Measurements from ENCODE around the gene ATP11A.

ATP11A gene

DNA sequence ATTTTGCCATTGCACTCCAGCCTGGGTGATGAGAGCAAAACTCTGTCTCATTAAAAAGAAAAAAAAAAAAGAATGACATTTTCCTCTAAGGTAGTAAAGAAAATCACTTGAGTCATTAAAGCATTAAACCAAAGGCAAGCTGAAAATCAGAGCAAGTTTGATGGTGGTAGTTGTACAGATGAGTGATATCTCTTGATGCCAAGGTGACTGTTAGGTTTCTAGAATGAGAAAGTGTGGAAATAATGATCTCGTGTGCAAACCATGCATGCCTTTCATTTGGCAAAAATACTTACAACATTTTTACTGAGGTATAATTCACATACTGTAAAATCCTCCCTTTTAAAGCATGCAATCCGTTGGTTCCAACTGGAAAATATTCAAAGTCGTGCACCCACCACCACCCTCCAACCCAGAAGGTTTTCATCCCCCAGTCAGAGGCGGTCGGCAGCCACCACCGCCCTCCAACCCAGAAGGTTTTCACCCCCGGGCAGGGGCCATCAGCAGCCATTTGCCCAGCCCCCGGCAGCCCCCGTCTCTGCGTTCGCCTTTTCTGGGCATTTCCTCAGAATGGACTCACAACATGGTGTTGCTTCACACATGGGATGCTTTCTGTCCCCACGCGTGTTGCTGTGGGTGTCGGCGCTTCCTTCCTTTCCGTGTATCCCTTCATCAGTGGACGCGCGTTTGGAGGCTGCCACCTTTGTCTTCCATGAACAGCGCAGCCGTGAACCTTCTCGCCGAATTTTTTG, 90.2 kb downstream of the ATP11A start:
- TF ChIP-seq, protein P1, sequence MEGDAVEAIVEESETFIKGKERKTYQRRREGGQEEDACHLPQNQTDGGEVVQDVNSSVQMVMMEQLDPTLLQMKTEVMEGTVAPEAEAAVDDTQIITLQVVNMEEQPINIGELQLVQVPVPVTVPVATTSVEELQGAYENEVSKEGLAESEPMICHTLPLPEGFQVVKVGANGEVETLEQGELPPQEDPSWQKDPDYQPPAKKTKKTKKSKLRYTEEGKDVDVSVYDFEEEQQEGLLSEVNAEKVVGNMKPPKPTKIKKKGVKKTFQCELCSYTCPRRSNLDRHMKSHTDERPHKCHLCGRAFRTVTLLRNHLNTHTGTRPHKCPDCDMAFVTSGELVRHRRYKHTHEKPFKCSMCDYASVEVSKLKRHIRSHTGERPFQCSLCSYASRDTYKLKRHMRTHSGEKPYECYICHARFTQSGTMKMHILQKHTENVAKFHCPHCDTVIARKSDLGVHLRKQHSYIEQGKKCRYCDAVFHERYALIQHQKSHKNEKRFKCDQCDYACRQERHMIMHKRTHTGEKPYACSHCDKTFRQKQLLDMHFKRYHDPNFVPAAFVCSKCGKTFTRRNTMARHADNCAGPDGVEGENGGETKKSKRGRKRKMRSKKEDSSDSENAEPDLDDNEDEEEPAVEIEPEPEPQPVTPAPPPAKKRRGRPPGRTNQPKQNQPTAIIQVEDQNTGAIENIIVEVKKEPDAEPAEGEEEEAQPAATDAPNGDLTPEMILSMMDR (IDR thresholded peaks at IDR 0.05; ENCODE audit: insufficient read depth, missing control alignments): no peak
- DNase-seq (ENCODE audit: insufficient read length, low spot score): no peak
- FAIRE-seq: no peak

DNA sequence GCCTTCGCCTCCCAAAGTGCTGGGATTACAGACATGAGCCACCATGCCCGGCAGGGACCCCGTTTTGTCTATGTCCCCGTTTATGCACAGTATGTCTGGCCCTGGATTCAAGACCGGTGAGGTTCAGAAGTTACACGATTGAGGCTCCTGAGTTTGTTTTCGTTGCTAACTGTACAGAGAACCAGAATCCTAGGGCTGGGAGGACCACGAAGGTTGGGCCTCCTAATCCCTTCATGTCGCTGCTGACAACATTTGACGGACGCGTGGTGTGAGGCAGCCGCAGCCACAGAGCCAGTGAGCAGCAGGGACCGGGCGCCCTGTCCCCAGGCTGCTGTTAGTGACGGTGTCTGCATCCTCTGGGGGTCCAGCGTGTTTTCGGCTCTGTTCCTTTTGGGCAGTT, 91.4 kb downstream of the ATP11A start:
- FAIRE-seq (no peak), DNase-seq (ENCODE audit: insufficient read length, low spot score) (no peak)
- TF ChIP-seq, protein P1 (IDR thresholded peaks at IDR 0.05; ENCODE audit: insufficient read depth, missing control alignments): no peak

DNA sequence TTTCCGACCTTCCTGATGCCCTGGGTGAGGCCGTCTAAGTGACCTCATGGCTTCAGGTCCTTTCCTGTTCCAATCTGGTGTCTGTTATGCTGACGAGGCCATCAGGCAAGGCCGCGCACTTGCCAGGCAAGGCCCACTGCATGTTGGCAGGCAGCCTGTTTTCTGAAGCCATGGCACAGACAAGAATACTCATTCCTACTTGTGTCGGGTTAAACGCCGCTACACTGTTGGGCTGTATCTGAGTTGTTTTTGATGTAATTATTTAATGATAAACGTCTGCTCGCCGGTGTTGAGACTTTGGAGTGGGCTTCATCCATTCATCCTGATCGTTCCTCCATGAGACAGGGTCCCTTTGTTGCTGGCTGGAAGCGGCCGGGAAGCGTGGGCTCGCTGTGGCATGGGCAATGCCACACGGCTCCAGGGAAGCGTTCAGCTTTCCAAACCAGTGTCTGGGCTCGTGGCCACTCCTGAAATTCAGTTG, 92.1 kb downstream of the ATP11A start:
- no peak for FAIRE-seq
- TF ChIP-seq, protein P1 (IDR thresholded peaks at IDR 0.05; ENCODE audit: insufficient read depth, missing control alignments): no peak

DNA sequence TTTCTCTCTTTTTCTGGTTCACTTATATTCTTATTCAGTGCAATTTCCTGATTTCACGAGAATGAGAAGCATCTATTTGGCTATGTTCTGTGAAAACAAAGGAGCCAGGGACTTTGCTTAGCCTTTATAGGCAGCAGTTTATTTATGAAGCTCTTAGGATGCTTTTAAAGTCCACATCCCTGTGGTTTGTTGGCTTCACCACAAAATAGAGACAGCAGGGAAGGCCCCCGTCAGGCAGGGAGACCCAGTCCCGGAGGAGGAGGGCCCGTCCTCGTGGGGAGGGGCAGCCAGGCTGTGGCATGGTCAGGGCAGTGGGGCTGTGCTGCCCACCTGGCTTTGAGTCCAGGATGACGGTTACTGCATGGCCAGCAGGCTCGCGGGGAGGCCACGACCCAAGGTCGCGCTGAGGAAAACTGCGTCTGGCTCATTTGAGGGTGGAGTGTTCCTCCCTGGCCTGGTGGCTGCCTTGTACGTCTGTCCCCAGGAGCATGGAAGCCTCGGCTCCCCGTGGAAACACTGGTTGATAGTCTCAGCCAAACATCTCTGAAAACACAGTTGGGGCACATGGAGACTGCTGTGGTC, 92.7 kb downstream of the ATP11A start:
- TF ChIP-seq, protein P1 (IDR thresholded peaks at IDR 0.05; ENCODE audit: insufficient read depth, missing control alignments): no peak
- no peak for DNase-seq (ENCODE audit: insufficient read length, low spot score)
- no peak for FAIRE-seq

More for the DNA sequence above, 92.1 kb downstream of the ATP11A start:
- no peak for DNase-seq (ENCODE audit: insufficient read length, low spot score)

DNA sequence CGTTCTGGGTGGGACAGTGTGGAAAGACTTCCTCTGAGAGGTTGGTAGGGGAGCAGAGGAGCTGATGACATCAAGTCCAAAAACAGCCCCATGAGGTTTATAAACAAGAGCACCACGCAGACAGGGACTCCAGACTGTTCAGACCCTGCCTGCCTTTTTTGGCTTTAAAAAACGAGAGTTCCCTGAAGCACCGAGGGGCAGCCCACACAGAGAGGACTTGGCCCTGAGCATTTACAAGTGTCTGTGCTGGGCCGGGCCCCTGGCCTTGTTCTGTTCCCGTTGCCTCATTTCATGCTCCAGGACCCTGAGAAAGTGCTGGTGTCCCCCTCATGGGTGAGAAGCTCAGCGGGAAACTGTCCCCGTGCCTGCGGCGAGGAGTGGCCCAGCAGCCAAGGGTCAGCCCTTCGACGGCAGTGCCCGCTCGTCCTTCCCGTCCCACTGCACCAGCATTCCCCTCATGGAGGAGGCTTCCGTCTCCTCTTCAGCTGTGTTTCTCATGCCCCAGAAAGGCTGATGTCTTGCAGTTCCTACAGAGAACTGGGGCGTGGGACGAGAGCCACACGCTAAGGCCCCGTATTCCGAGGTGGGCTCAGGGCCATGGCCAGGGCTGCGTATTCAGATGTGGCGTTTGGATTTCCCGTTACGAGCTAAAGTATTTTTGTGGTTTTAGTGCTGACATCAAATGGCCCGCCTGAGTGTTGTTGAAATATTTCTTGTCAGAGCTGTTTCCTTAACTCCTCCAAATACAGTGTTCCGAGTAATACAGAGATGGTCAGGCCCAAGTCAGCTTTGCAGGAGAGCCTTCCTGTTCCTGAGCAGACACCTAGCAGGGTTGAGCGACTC, 93.5 kb downstream of the ATP11A start:
- FAIRE-seq (no peak), DNase-seq (ENCODE audit: insufficient read length, low spot score) (no peak)
- TF ChIP-seq, protein P1 (IDR thresholded peaks at IDR 0.05; ENCODE audit: insufficient read depth, missing control alignments): no peak

DNA sequence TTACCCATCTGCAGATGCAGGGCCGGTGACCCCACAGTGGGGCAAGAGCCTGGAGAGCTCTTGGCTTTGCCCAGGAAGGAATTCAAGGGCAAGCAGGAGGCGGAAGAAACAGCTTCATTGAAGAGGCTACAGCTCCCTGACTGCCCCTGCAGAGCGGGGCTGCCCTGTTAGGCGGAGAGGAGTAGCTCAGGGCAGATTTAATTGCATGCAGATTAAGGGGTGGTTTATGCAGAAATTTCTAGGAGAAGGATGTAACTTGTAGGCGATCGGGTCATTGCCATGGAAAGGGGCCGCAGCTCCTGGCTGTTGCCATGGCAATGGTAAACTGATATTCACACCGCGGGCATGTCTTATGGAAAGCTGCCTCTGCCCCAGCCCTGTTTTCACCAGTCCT, 94.1 kb downstream of the ATP11A start:
- DNase-seq (ENCODE audit: insufficient read length, low spot score): no peak
- no peak for FAIRE-seq
- TF ChIP-seq, protein P1 (IDR thresholded peaks at IDR 0.05; ENCODE audit: insufficient read depth, missing control alignments): no peak
